ENCODE measurements around the gene SKP2. TPM values are rescaled to one million over a fixed set of nuclear protein-coding genes. Genes with fewer than 3 reads are reported as not detected.

The SKP2 gene
- total and polyA plus RNA-seq, 2 donors (not counting 3 experiments of a cell fraction or from before 2014, with no cell fraction given) = 12.5 to 40.9 TPM

- Histone ChIP-seq H3K79me2 (ENCODE audit: control insufficient read depth, insufficient read depth, low read length) (peaks cover 26% of the 10 kb centered on the region), H3K9ac (replicated peaks; ENCODE audit: extremely low read depth, insufficient read depth, low read length) (no peak overlapping the region), H3K4me1 (ENCODE audit: control insufficient read depth, extremely low read depth, insufficient read depth, low read length) (peaks cover 19% of the 10 kb centered on the region), H2AFZ (ENCODE audit: low read depth, low read length) (no peak overlapping the region), H3K4me2 (ENCODE audit: insufficient read depth, low read length) (no peak overlapping the region), H3K4me3 (replicated peaks in 1 of 3; ENCODE audit: insufficient read depth in 1 of 3, low read depth in 1 of 3, low read length in 3 of 3) (no peak overlapping the region), H3K9me3 (replicated peaks; ENCODE audit: control insufficient read depth, insufficient read depth, low read length) (no peaks in the 10 kb centered on the region), H3K9me1 (replicated peaks; ENCODE audit: control insufficient read depth, extremely low read depth, insufficient read depth, low read length) (no peaks in the 10 kb centered on the region), H3K27ac (ENCODE audit: insufficient read depth, low read depth, low read length) (no peak overlapping the region), H3K27me3 (ENCODE audit: control insufficient read depth in 2 of 2, insufficient read depth in 2 of 2, low read length in 2 of 2) (no peaks in the 10 kb centered on the region), H4K20me1 (replicated peaks; ENCODE audit: control insufficient read depth, extremely low read depth, insufficient read depth, low read length) (no peaks in the 10 kb centered on the region), H3K36me3 (ENCODE audit: control insufficient read depth in 2 of 2, extremely low read depth in 1 of 2, insufficient read depth in 2 of 2, low read length in 2 of 2) (no peaks in the 10 kb centered on the region)
- ChIA-PET POLR2A (no interaction called here), CTCF (interaction anchor here (0.9 to 1.4 kb wide), 2 partner anchors 11 to 23 kb away, joined by 3 read pairs; no protein-coding TSS in a partner anchor)
- FAIRE-seq (no peak), DNase-seq (ENCODE audit: low read depth, low spot score) (no peak)
- intact Hi-C loops (cut with micrococcal nuclease) = no loop called here
- TF ChIP-seq MYC (IDR thresholded peaks at IDR 0.05; ENCODE audit: low read depth, low read length) (no peak), EZH2 (IDR thresholded peaks at IDR 0.05; ENCODE audit: borderline replicate concordance, low read depth, low read length, severe bottlenecking) (no peak)
- no TSS peak for BruUV-seq (replicated peaks)
- dilution Hi-C loops (cut with MboI; ENCODE audit: extremely low pct_ligation_motif_present, low sequenced_read_pairs) = no loop called here
These were observed 3.4 kb downstream of the SKP2 start for GRCh38 chr5:36155291-36155690.

GRCh38 chr5:36156121-36156601, 4.2 kb downstream of the SKP2 start:
- dilution Hi-C loops (cut with MboI; ENCODE audit: extremely low pct_ligation_motif_present, low sequenced_read_pairs) = no loop called here

More at GRCh38 chr5:36156121-36156601, 4.2 kb downstream of the SKP2 start:
- no peak overlapping the region for H3K4me3 ChIP-seq (replicated peaks in 1 of 3; ENCODE audit: insufficient read depth in 1 of 3, low read depth in 1 of 3, low read length in 3 of 3)
- intact Hi-C loops (cut with micrococcal nuclease) = no loop called here
- H3K9me3 ChIP-seq (replicated peaks; ENCODE audit: control insufficient read depth, insufficient read depth, low read length) = no peaks in the 10 kb centered on the region
- DNase-seq (ENCODE audit: low read depth, low spot score) = no peak
- CTCF ChIA-PET = interaction anchor here (1.4 kb wide), 1 partner anchor 11 kb away, joined by 3 read pairs; no protein-coding TSS in a partner anchor
- no peaks in the 10 kb centered on the region for H3K9me1 ChIP-seq (replicated peaks; ENCODE audit: control insufficient read depth, extremely low read depth, insufficient read depth, low read length)
- POLR2A ChIA-PET = no interaction called here
- no peaks in the 10 kb centered on the region for H3K27me3 ChIP-seq (ENCODE audit: control insufficient read depth in 2 of 2, insufficient read depth in 2 of 2, low read length in 2 of 2)
- H4K20me1 ChIP-seq (replicated peaks; ENCODE audit: control insufficient read depth, extremely low read depth, insufficient read depth, low read length) = no peaks in the 10 kb centered on the region
- H3K27ac ChIP-seq (ENCODE audit: insufficient read depth, low read depth, low read length) = no peak overlapping the region
- peaks cover 26% of the 10 kb centered on the region for H3K79me2 ChIP-seq (ENCODE audit: control insufficient read depth, insufficient read depth, low read length)
- H3K36me3 ChIP-seq (ENCODE audit: control insufficient read depth in 2 of 2, extremely low read depth in 1 of 2, insufficient read depth in 2 of 2, low read length in 2 of 2) = peaks cover 0 to 2% of the 10 kb centered on the region in 2 experiments
- no TSS peak for BruUV-seq (replicated peaks)
- no peak overlapping the region for H2AFZ ChIP-seq (ENCODE audit: low read depth, low read length)
- no peak for FAIRE-seq
- no peak overlapping the region for H3K9ac ChIP-seq (replicated peaks; ENCODE audit: extremely low read depth, insufficient read depth, low read length)
- no peak overlapping the region for H3K4me2 ChIP-seq (ENCODE audit: insufficient read depth, low read length)
- H3K4me1 ChIP-seq (ENCODE audit: control insufficient read depth, extremely low read depth, insufficient read depth, low read length) = peaks cover 14% of the 10 kb centered on the region
- TF ChIP-seq MYC (IDR thresholded peaks at IDR 0.05; ENCODE audit: low read depth, low read length) (no peak), POLR2AphosphoS5 (IDR thresholded peaks at IDR 0.05; ENCODE audit: insufficient read depth, low read depth, low read length) (no peak), EZH2 (IDR thresholded peaks at IDR 0.05; ENCODE audit: borderline replicate concordance, low read depth, low read length, severe bottlenecking) (no peak), POLR2A (IDR thresholded peaks at IDR 0.05; ENCODE audit: low read depth, low read length) (no peak), FOS (IDR thresholded peaks at IDR 0.05; ENCODE audit: borderline replicate concordance, insufficient read depth, low read length) (no peak), JUN (IDR thresholded peaks at IDR 0.05; ENCODE audit: borderline replicate concordance, insufficient read depth, insufficient read length, low read depth) (no peak), GATA2 (IDR thresholded peaks at IDR 0.05; ENCODE audit: insufficient read depth, insufficient read length, low read depth, low read length) (no peak)
- TF ChIP-seq, protein P1, sequence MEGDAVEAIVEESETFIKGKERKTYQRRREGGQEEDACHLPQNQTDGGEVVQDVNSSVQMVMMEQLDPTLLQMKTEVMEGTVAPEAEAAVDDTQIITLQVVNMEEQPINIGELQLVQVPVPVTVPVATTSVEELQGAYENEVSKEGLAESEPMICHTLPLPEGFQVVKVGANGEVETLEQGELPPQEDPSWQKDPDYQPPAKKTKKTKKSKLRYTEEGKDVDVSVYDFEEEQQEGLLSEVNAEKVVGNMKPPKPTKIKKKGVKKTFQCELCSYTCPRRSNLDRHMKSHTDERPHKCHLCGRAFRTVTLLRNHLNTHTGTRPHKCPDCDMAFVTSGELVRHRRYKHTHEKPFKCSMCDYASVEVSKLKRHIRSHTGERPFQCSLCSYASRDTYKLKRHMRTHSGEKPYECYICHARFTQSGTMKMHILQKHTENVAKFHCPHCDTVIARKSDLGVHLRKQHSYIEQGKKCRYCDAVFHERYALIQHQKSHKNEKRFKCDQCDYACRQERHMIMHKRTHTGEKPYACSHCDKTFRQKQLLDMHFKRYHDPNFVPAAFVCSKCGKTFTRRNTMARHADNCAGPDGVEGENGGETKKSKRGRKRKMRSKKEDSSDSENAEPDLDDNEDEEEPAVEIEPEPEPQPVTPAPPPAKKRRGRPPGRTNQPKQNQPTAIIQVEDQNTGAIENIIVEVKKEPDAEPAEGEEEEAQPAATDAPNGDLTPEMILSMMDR (IDR thresholded peaks at IDR 0.05; ENCODE audit: extremely low read depth in 1 of 2, insufficient read depth in 1 of 2, low read depth in 1 of 2, low read length in 2 of 2) = no peak
- TF ChIP-seq, protein P2, sequence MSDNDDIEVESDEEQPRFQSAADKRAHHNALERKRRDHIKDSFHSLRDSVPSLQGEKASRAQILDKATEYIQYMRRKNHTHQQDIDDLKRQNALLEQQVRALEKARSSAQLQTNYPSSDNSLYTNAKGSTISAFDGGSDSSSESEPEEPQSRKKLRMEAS (IDR thresholded peaks at IDR 0.05; ENCODE audit: insufficient read depth, insufficient read length) = no peak

Data from endothelial cell of umbilical vein (primary cell).